Measurements from ENCODE around the gene ZBTB38. TPM values are rescaled to one million over a fixed set of nuclear protein-coding genes. Genes with fewer than 3 reads are reported as not detected.
A peak's percentile ranks its signal among the peaks of the same experiment; 100 is the strongest.

Gene ZBTB38
- total and polyA plus RNA-seq, 2 experiments from 2014 or later, result 12.9 to 35.9 TPM

- DNase-seq (ENCODE audit: low read depth in 1 of 2, low spot score in 1 of 2), result peak; percentile 89 to 96
- no peaks in the 10 kb centered on the region for H3K36me3 ChIP-seq
- no peaks in the 10 kb centered on the region for H3K27me3 ChIP-seq
- peak; percentile 49 for TF ChIP-seq CTCF (IDR thresholded peaks at IDR 0.05; ENCODE audit: low read depth, low read length)
- H3K4me1 ChIP-seq (ENCODE audit: low read depth), result peaks cover 11% of the 10 kb centered on the region
- H3K9me3 ChIP-seq (ENCODE audit: low read depth), result no peaks in the 10 kb centered on the region
- no peak overlapping the region for H3K4me3 ChIP-seq
- peak overlapping the region; percentile 17 for H3K27ac ChIP-seq
These were observed 1.8 kb downstream of the ZBTB38 start for GRCh38 chr3:141370065-141370533.

- DNase-seq (ENCODE audit: low read depth in 1 of 2, low spot score in 1 of 2), result no peak
- H3K4me3 ChIP-seq, result no peak overlapping the region
- no peaks in the 10 kb centered on the region for H3K27me3 ChIP-seq
- H3K9me3 ChIP-seq (ENCODE audit: low read depth), result no peaks in the 10 kb centered on the region
- peaks cover 11% of the 10 kb centered on the region for H3K4me1 ChIP-seq (ENCODE audit: low read depth)
- TF ChIP-seq CTCF (IDR thresholded peaks at IDR 0.05; ENCODE audit: low read depth, low read length), result no peak
- H3K27ac ChIP-seq, result no peak overlapping the region
- no peaks in the 10 kb centered on the region for H3K36me3 ChIP-seq
These were observed 3.6 kb downstream of the ZBTB38 start for GRCh38 chr3:141371882-141372281.

- TF ChIP-seq CTCF (IDR thresholded peaks at IDR 0.05; ENCODE audit: low read depth, low read length), result no peak
These were observed 4.4 kb downstream of the ZBTB38 start for GRCh38 chr3:141372656-141373055.

GRCh38 chr3:141373232-141373631 lies 4.9 kb downstream of the ZBTB38 start:
- Histone ChIP-seq H3K27me3 (no peaks in the 10 kb centered on the region), H3K27ac (no peak overlapping the region), H3K9me3 (ENCODE audit: low read depth) (no peaks in the 10 kb centered on the region), H3K4me1 (ENCODE audit: low read depth) (peaks cover 5% of the 10 kb centered on the region), H3K36me3 (no peaks in the 10 kb centered on the region), H3K4me3 (no peak overlapping the region)
- no peak for DNase-seq (ENCODE audit: low read depth in 1 of 2, low spot score in 1 of 2)
- no peak for TF ChIP-seq CTCF (IDR thresholded peaks at IDR 0.05; ENCODE audit: low read depth, low read length)

More at GRCh38 chr3:141372656-141373055, 4.4 kb downstream of the ZBTB38 start:
- DNase-seq (ENCODE audit: low read depth in 1 of 2, low spot score in 1 of 2), result no peak
- H3K4me1 ChIP-seq (ENCODE audit: low read depth), result peaks cover 10% of the 10 kb centered on the region
- H3K4me3 ChIP-seq, result no peak overlapping the region
- no peak overlapping the region for H3K27ac ChIP-seq
- H3K27me3 ChIP-seq, result no peaks in the 10 kb centered on the region
- H3K9me3 ChIP-seq (ENCODE audit: low read depth), result no peaks in the 10 kb centered on the region
- no peaks in the 10 kb centered on the region for H3K36me3 ChIP-seq

GRCh38 chr3:141373768-141374526 lies 5.6 kb downstream of the ZBTB38 start:
- peaks cover 5% of the 10 kb centered on the region for H3K4me1 ChIP-seq (ENCODE audit: low read depth)
- H3K4me3 ChIP-seq, result no peak overlapping the region
- H3K9me3 ChIP-seq (ENCODE audit: low read depth), result no peaks in the 10 kb centered on the region
- H3K27me3 ChIP-seq, result no peaks in the 10 kb centered on the region
- DNase-seq (ENCODE audit: low read depth in 1 of 2, low spot score in 1 of 2), result no peak
- H3K27ac ChIP-seq, result no peak overlapping the region
- no peaks in the 10 kb centered on the region for H3K36me3 ChIP-seq
- TF ChIP-seq CTCF (IDR thresholded peaks at IDR 0.05; ENCODE audit: low read depth, low read length), result no peak

All from cardiac muscle cell (in vitro differentiated cells and primary cell).